ENCODE data around the gene JMJD6.
"Not testable (repeated sequence)": the region's sequence is repeated elsewhere in the genome, so short reads cannot be mapped to it uniquely, and the experiment has no call there.

JMJD6 gene

GRCh38 chr17:76726231-76726775 lies at the start of gene JMJD6:
JMJD6 (minus strand) TSS chr17:76726606; CDS start chr17:76726475, 131 bp downstream.
- DNase-seq: peak; percentile 97

DNA sequence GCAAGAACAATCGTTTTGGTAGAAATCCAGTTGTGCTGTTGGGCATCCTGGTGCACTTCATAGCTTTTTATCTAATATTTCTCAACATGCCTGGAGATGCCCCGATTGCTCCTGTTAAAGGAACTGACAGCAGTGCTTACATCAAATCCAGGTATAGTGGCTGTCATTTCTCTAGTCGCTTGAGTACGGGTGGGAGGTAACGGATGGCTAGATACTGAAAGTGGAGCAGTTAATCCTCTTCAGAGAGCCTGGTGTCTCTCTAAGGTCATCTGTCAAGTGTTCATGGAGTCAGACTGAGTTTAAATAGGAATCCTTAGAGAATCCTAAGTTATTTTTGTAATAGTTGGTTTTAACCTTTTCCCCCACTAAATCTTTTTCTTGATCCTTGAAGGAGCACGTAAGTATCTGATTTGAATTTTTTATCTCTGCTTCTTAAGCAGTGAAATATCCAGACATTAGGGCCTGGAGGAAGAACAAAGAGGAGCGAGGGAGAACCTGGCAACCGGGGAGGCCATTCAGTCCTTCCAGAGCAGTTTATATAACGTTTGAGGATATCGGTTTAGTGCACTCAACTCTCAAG lies 48.7 kb upstream of the JMJD6 start:
- DNase-seq: no peak

- DNase-seq: no peak
Observed at GRCh38 chr17:76772842-76773525, 46.6 kb upstream of the JMJD6 start.

GRCh38 chr17:76758570-76758969 lies 32.2 kb upstream of the JMJD6 start:
- DNase-seq: no peak

GRCh38 chr17:76757256-76757655 lies 30.9 kb upstream of the JMJD6 start:
- DNase-seq: no peak

DNA sequence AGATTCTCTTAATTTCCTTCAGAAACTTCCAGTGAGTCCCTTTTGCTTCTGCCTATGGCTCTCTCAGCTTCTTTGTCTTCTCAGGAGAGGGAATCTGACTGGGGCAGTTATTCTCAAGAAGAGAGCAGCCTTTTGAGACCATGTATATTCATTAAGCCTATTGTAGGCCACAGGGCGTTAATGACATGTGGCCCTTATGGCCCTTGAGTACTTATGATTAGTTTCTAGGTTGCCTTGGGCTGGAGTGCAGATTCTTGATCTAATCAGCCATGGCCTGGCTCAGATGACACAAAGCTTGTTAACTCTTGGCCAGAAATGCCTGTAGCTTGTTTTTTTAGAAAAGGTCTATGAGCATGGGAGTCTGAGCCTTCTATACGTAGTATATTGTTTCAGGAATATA lies 28.9 kb upstream of the JMJD6 start:
- DNase-seq: no peak

GRCh38 chr17:76753061-76753961 lies 26.9 kb upstream of the JMJD6 start:
- DNase-seq: no peak

DNA sequence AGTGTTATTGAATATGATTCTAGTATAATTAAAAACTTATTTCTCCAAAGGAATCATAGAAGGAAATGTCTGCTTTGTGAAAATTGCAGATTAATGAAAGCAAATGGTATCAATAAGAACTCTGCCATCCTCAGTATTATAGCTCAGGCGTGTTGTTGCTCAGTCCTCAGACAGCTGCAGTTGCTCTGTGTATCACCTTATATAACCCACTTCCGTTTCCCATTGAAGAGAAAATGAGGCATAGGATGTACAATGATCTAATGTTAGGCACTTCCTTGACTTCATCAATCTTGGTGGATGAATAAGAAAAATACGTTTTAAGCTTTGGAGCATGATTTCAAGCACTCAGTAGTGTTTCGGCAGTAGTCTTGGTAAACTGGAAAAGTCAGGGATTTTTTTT lies 25.6 kb upstream of the JMJD6 start:
- DNase-seq: no peak

DNA sequence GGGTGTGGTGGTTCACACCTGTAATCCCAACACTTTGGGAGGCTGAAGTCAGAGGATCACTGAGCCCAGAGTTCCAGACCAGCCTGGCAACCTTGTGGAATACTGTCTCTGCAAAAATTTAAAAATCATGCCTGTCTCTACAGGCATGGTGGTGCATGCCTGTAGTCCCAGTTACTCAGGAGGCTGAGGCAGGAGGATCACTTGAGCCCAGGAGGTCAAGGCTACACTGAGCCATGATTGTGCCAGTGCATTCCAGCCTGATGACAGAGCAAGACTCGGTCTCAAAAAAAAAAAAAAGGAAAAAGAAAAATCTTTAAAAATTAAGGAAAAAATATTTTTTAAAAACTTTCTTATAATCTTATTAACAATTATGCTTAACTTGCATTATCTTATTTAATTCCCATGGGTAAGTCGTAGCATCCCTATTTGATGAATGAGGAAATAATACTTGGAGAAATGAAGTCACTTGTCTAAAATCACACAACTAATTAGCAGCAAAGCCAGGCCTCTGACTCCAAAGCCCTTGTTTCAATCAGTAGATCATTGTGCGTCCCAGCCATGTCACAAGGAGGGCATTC lies 25.1 kb upstream of the JMJD6 start:
- no peak for DNase-seq

GRCh38 chr17:76748657-76749056 lies 22.3 kb upstream of the JMJD6 start:
- no peak for DNase-seq

- no peak for DNase-seq
Observed at GRCh38 chr17:76747716-76748363, 21.4 kb upstream of the JMJD6 start.

GRCh38 chr17:76745785-76746184 lies 19.4 kb upstream of the JMJD6 start:
- DNase-seq: not testable (repeated sequence)

- no peak for DNase-seq
Observed at GRCh38 chr17:76744747-76745146, 18.3 kb upstream of the JMJD6 start.

DNA sequence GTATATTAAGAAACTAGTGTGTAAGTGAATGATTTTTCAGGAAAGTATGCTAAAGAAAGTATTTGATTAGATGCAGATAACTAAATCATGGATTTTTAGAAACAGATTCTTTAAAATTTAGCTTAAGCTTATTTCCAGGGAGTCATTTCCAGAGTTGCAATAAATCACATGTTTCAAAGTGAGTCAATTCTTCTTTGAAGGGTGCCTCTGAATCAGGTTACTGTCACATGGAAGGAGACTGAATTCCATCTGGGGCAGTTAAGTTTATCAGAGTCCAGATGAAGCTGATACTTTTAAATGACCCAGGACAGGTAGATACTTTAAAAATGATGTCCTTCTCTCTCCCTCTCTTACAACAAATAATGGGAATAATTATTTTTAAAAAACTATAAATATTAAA lies 16.6 kb upstream of the JMJD6 start:
- DNase-seq: no peak

GRCh38 chr17:76740329-76741118 lies 14.1 kb upstream of the JMJD6 start:
- DNase-seq: no peak

- not testable (repeated sequence) for DNase-seq
Observed at GRCh38 chr17:76739568-76740115, 13.2 kb upstream of the JMJD6 start.

- no peak for DNase-seq
Observed at GRCh38 chr17:76738468-76738850, 12.1 kb upstream of the JMJD6 start.

DNA sequence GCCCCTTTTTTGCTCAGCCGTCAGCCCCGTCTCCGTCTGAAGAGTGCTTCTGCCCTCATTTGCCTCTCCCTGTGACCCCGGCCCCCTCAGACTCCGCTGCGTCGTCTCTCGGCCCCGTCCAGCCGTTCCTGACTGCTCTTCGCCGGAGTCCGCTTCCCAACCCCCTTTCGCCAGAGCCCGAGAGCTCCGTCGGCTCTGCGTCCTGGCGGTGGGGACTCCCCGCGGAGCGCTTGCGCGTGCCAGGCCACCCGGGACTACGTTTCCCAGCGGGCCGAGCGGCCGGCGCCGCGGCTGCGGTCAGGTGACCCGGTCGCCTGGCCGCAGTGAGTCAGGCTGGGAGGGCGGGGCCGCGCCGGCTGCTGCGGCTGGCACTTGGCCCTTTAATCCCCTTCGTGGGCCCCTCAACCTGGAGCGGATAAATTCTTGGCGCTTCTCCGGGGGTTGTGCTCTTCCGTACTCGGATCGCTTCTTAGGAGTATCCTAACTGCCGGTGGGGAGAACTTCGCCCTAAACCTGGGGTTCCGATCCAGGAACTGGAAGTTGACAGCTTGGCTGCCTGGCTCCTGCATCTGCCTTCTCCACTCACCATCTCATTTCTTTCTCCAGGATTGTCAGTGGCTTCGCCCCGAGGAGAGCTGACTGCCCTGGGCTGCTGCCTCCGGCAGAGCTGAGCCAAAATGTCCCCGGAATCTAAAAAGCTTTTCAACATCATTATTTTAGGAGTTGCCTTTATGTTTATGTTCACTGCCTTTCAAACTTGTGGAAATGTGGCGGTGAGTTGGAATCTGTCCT lies 11.5 kb upstream of the JMJD6 start, which contains the start of gene MFSD11:
Gene MFSD11 (plus strand): TSS at position 444 of the 792 bp plus-strand sequence. CDS start 234 bp downstream, at position 678.
- DNase-seq: peak; percentile 99

- peak; percentile 99 for DNase-seq
Observed at GRCh38 chr17:76737082-76737675, 10.8 kb upstream of the JMJD6 start, which contains the start of gene SRSF2. SRSF2 (minus strand) TSS chr17:76737331; CDS start chr17:76737160, 171 bp downstream.

Data from retina (tissue), 1 donor.